GM12872 (cell line): ENCODE data around the gene COX5A.

ENCODE experiments used
- CTCF ChIP-seq: IDR thresholded peaks from 3 replicates; pipeline ENCODE4 v1.5.1; 2011; ENCODE audit warnings: low read depth, mild to moderate bottlenecking, low read length, moderate library complexity; ENCODE audit not compliant: insufficient read depth

The COX5A gene

GRCh38 chr15:74960286-74960685 lies 22.4 kb upstream of the COX5A start:
- TF ChIP-seq CTCF, result no peak

DNA sequence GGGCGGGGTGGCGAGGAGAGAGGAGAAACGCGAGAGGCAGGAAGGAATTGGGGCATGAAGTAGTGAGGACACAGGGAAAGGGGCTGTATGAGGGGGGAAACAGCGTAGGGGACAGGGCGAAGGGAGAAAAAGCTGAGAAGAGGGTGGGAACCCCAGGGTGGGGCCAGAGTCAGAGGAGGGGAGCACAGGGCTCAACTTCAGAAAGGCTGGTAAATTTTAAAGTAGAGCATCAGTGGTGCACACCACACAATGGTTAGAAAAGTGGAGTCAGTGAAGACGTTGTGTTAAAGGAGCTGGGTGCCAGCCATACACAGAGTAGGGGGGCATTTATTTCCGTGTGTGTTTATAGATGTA lies 21.7 kb upstream of the COX5A start:
- no peak for TF ChIP-seq CTCF

GRCh38 chr15:74958908-74959585 lies 21.2 kb upstream of the COX5A start:
- TF ChIP-seq CTCF, result no peak

DNA sequence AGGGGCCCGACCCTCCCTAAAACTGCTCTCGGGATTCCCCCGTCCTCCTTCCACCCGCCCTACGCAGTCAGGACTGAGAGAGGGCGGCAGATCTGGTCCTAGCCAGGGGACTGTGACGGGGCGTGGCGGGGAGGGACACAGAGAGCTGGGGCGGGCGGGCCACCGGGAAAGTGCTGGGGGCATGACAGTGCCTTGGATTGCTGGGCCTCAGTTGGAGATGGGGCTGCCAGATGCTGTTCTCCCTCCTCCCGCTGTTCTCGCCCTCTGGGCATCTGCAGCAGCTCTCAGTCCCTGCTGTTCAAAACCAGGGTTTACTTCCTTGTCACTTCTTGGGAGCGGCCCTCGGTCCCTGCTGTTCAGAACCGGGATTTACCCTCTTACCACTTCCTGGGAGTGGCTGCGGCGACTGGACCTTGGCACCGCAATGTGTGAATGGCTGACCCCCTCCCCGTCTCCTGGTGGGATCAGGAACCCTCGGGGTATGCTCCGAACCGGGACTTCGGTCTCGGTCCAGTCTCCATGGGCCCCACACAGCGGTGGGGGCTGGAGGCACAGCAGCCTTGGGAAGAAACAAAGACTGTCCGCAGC lies 20.5 kb upstream of the COX5A start:
- TF ChIP-seq CTCF, result no peak

DNA sequence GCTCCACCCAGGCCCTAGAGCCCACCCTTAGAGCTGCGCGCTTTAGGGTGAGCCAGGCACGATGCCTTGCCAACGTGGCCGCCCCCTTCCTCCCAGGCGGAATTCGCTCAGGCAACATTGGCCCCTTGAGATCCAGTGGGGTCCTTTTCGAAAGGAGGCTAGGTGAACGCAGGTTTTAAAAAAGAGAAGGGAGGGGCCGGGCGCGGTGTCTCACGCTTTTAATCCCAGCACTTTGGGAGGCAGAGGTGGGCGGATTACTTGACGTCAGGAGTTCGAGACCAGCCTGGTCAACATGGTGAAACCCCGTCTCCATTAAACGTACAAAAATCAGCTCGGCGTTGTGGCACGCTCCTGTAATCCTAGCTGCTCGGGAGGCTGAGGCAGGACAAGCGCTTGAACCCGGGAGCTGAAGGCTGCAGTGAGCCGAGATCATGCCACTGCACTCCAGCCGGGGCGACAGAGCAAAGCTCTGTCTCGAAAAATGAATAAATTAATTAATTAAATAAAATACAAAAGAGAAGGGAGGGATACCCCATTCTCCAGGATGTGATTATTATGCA lies 19.7 kb upstream of the COX5A start:
- no peak for TF ChIP-seq CTCF

GRCh38 chr15:74956648-74957475 lies 19.0 kb upstream of the COX5A start, which contains the start of gene RPP25:
Gene RPP25 (minus strand): TSS chr15:74956772. CDS start chr15:74956583, 189 bp downstream.
- no peak for TF ChIP-seq CTCF
